ENCODE measurements around the gene ARHGAP23. TPM values are rescaled to one million over a fixed set of nuclear protein-coding genes. Genes with fewer than 3 reads are reported as not detected.

ARHGAP23 gene
- total and polyA plus RNA-seq, 10 of the 15 experiments (the other 5 are each of a cell fraction or from before 2014, with no cell fraction given): 0.23 to 5.8 (median 2.1) TPM

GRCh38 chr17:38550661-38551060 lies 122.4 kb downstream of the ARHGAP23 start (continued):
- TF ChIP-seq SUPT20H (IDR thresholded peaks at IDR 0.05; ENCODE audit: borderline replicate concordance, control insufficient read depth, low read depth, low read length): no peak
- TF ChIP-seq ATF3 (IDR thresholded peaks at IDR 0.05; ENCODE audit: borderline replicate concordance, extremely low read depth, low read depth, low read length): no peak
- TF ChIP-seq SIX5 (IDR thresholded peaks at IDR 0.05; ENCODE audit: low read depth, low read length, severe bottlenecking): no peak
- TF ChIP-seq POLR2AphosphoS5 (IDR thresholded peaks at IDR 0.05; ENCODE audit: low read length): no peak
- no peak for TF ChIP-seq EZH2 (IDR thresholded peaks at IDR 0.05; ENCODE audit: borderline replicate concordance, control insufficient read depth, low read depth, low read length)
- no peak for TF ChIP-seq CBX5 (IDR thresholded peaks at IDR 0.05; ENCODE audit: low read depth)
- no peak for TF ChIP-seq ZNF622 (IDR thresholded peaks at IDR 0.05)
- no peak for TF ChIP-seq FOXM1 (IDR thresholded peaks at IDR 0.05; ENCODE audit: low read depth, low read length)

- H3K36me3 ChIP-seq (ENCODE audit: control insufficient read depth in 2 of 2, insufficient read depth in 2 of 2, low read length in 1 of 2): no peaks in the 10 kb centered on the region
- WGBS (ENCODE audit: insufficient coverage, insufficient replicate concordance, low lambda C conversion rate, missing lambda C conversion rate): 15% methylated on average over 8 of the region's 9 CpGs
- no peak overlapping the region for H3K9ac ChIP-seq (ENCODE audit: control insufficient read depth, insufficient read depth, low read length)
- no peak overlapping the region for H3K27ac ChIP-seq (ENCODE audit: control insufficient read depth, insufficient read depth)
- no peak overlapping the region for H2AFZ ChIP-seq (ENCODE audit: control insufficient read depth, low read depth, low read length)
- H3K4me3 ChIP-seq: no peak overlapping the region
- CTCF ChIA-PET: interaction anchor here (5.4 to 10.9 kb wide), 2 partner anchors 7 to 114 kb away, joined by 33 to 492 read pairs; no protein-coding TSS in a partner anchor
- POLR2A ChIA-PET: no interaction called here
- ATAC-seq (no peak), DNase-seq (ENCODE audit: low read depth, low spot score) (no peak), FAIRE-seq (no peak)
- no peaks in the 10 kb centered on the region for H3K9me3 ChIP-seq (replicated peaks; ENCODE audit: control insufficient read depth, insufficient read depth, low read length)
- intact Hi-C loops (cut with micrococcal nuclease; ENCODE audit: unreplicated experiment) (no loop called here), in situ Hi-C loops (cut with MboI) (no loop called here)
- no peaks in the 10 kb centered on the region for H3K79me2 ChIP-seq (ENCODE audit: control insufficient read depth, insufficient read depth, low read length)
- no peaks in the 10 kb centered on the region for H4K20me1 ChIP-seq (ENCODE audit: control insufficient read depth, insufficient read depth)
- BruUV-seq (replicated peaks): no TSS peak
- RAD21 ChIA-PET (ENCODE audit: unreplicated experiment): no interaction called here
- no peak overlapping the region for H3K4me2 ChIP-seq (ENCODE audit: control insufficient read depth, insufficient read depth)
- no peaks in the 10 kb centered on the region for H3K27me3 ChIP-seq (replicated peaks in 1 of 2; ENCODE audit: control insufficient read depth in 2 of 2, insufficient read depth in 2 of 2, low read length in 1 of 2)
- H3K4me1 ChIP-seq (ENCODE audit: control insufficient read depth, insufficient read depth, low read length): peaks cover under 1% of the 10 kb centered on the region; the same call in 1 of the 2 replicates
- SMC1A ChIA-PET (ENCODE audit: uncharacterized antibody, unreplicated experiment): interaction anchor here (9.3 kb wide), 1 partner anchor 114 kb away, joined by 227 read pairs; no protein-coding TSS in a partner anchor
- TF ChIP-seq IRF5 (IDR thresholded peaks at IDR 0.05; ENCODE audit: borderline replicate concordance) (no peak), MYC (IDR thresholded peaks at IDR 0.05; ENCODE audit: insufficient read depth, insufficient read length, insufficient replicate concordance, low read length, severe bottlenecking) (no peak), SREBF1 (IDR thresholded peaks at IDR 0.05; ENCODE audit: low read length) (no peak), FOS (IDR thresholded peaks at IDR 0.05; ENCODE audit: borderline replicate concordance, extremely low read depth, insufficient read length) (no peak), NFYA (IDR thresholded peaks at IDR 0.05; ENCODE audit: borderline replicate concordance, low read depth, low read length) (no peak), HCFC1 (IDR thresholded peaks at IDR 0.05; ENCODE audit: low read length) (no peak), SMAD5 (IDR thresholded peaks at IDR 0.05; ENCODE audit: low read depth) (no peak), IKZF1 (conservative IDR thresholded peaks at IDR 0.05) (no peak), PRDM15 (CRISPR knock-in tag; IDR thresholded peaks at IDR 0.05) (no peak)
Measured at GRCh38 chr17:38551121-38551520, 122.9 kb downstream of the ARHGAP23 start.
